Mesothelial cell of epicardium (in vitro differentiated cells): Measurements from ENCODE around the gene ZBTB7B. TPM values are rescaled to one million over a fixed set of nuclear protein-coding genes. Genes with fewer than 3 reads are reported as not detected.

Experiments used
- DNase-seq, 2 experiments: peaks; one replicate each; pipeline ENCODE4 v3.0.0; 2021; ENCODE audit warnings: low spot score in 2 of 2; ENCODE audit not compliant: unreplicated experiment in 2 of 2
- H3K27ac Mint-ChIP-seq: 2 replicates; pipeline ENCODE4 v1.8.0; 2021; ENCODE audit warnings: mixed read lengths
- H3K27me3 Mint-ChIP-seq: 2 replicates; pipeline ENCODE4 v1.8.0; 2021; ENCODE audit warnings: low read depth, mixed read lengths
- H3K36me3 Mint-ChIP-seq: 2 replicates; pipeline ENCODE4 v1.8.0; 2021; ENCODE audit warnings: mixed read lengths
- H3K4me1 Mint-ChIP-seq: 2 replicates; pipeline ENCODE4 v1.8.0; 2021; ENCODE audit warnings: mixed read lengths
- H3K4me3 Mint-ChIP-seq: 2 replicates; pipeline ENCODE4 v1.8.0; 2021; ENCODE audit warnings: mild to moderate bottlenecking, moderate library complexity, mixed read lengths
- H3K9me3 Mint-ChIP-seq: 2 replicates; pipeline ENCODE4 v1.8.0; 2021; ENCODE audit warnings: mixed read lengths
- total RNA-seq: library from RNA; stranded (reverse); gene quantifications from 3 replicates; pipeline ENCODE4 v1.2.1, GENCODE V29; 2021
- TF ChIP-seq, protein P1 (sequence below): fragments of 200-600 bp; sonication (generic); IDR thresholded peaks from one replicate; pipeline ENCODE4 v1.5.0; 2021; ENCODE audit warnings: antibody characterized with exemption; ENCODE audit not compliant: unreplicated experiment

Gene ZBTB7B
- total RNA-seq, 1 donor from 2014 or later, result 21.7 TPM

DNA sequence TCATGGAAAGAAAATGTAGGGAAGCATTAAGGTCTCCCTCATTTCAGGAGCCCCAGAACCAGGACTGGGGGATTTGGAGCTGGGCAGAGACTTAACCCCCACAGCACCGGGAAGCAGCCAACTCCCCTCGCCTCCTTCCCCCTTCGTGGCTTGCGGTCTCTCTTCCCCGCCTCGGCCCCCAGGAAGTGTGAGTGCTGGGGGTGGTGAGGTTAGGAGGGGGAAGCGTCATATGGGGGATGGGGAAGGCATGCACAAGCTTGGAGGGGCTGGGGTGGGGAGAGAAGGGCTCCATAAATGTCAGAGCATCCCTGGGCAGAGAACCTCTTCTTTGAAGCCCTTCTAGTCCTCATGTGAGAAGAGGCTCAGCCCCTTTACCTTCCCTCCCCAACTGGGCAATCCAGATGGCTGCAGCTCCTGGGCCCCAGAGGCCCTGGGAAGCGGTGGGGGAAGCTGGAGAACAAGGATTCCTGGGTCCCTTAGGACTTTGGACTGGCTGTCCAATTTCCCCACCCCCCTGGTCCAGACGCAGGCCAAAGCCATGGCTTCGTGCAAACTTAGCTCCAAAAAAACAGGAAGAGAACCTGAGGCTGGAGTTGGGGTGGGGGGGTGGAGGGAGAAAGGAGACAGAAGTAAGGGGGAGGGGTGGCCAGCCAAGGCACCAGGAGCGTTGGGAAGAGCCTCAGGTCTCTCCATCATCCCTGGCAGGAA is 7.8 kb downstream of the ZBTB7B start:
- Mint-ChIP-seq H3K27ac (no peak overlapping the region), H3K27me3 (no peaks in the 10 kb centered on the region), H3K4me1 (peaks cover 16% of the 10 kb centered on the region), H3K36me3 (no peaks in the 10 kb centered on the region), H3K4me3 (no peak overlapping the region), H3K9me3 (no peaks in the 10 kb centered on the region)
- DNase-seq, result no peak
- TF ChIP-seq, protein P1, sequence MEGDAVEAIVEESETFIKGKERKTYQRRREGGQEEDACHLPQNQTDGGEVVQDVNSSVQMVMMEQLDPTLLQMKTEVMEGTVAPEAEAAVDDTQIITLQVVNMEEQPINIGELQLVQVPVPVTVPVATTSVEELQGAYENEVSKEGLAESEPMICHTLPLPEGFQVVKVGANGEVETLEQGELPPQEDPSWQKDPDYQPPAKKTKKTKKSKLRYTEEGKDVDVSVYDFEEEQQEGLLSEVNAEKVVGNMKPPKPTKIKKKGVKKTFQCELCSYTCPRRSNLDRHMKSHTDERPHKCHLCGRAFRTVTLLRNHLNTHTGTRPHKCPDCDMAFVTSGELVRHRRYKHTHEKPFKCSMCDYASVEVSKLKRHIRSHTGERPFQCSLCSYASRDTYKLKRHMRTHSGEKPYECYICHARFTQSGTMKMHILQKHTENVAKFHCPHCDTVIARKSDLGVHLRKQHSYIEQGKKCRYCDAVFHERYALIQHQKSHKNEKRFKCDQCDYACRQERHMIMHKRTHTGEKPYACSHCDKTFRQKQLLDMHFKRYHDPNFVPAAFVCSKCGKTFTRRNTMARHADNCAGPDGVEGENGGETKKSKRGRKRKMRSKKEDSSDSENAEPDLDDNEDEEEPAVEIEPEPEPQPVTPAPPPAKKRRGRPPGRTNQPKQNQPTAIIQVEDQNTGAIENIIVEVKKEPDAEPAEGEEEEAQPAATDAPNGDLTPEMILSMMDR, result no peak

DNA sequence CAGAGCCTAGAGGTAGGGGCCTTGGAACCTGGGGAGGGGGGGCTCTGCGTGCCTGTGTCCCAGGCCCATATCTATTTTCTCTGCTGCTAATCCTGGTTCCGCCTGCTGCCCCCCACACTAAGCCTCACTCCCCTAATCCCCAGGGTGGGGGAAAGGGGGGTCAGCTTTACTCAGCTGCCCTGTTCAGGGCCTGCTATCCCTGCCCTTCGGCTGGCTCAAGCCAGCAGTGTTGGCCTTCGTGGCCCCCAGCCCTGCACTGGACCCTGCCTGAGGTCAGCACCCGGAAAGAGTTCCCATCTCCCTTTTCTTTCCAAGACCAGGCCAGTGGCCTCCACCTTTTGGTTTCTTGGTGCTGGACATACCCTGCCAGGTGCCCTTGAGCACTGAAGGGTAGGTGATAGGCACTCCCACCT is 8.4 kb downstream of the ZBTB7B start:
- DNase-seq, result no peak
- H3K27me3 Mint-ChIP-seq, result no peaks in the 10 kb centered on the region
- H3K36me3 Mint-ChIP-seq, result no peaks in the 10 kb centered on the region
- H3K9me3 Mint-ChIP-seq, result no peaks in the 10 kb centered on the region
- no peak overlapping the region for H3K4me3 Mint-ChIP-seq
- TF ChIP-seq, protein P1, result no peak
- no peak overlapping the region for H3K27ac Mint-ChIP-seq
- peaks cover 16% of the 10 kb centered on the region for H3K4me1 Mint-ChIP-seq

DNA sequence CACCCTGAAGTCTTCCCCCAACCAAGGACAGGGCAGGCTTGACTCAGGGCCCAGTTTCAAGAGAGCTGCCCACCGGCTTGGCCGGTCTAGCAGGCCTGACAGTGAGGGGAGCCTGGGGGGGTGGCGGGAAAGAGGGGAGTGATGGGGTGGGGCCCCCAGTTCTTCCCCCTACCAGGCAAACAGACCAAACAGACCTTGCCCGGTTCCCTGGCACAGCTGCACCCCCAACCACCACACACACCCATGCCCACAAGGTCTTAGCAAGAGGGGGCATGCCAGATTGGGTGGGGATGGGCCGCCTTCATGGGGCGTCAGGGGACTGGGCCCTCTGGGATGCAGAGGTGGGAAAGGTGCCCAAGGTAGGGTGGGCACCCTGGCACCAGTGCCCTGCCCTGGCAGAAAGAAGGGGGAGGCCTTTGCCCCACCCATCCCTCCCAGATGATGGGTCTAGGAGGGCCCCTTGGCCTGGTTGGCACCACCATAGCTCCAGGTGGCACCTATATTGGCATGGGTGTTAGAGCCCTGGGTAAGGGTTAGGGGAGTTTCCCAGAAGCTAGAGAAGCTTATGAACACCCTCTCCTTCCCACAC is 8.9 kb downstream of the ZBTB7B start:
- H3K36me3 Mint-ChIP-seq, result no peaks in the 10 kb centered on the region
- no peak overlapping the region for H3K4me3 Mint-ChIP-seq
- TF ChIP-seq, protein P1, result no peak
- peaks cover 16% of the 10 kb centered on the region for H3K4me1 Mint-ChIP-seq
- no peaks in the 10 kb centered on the region for H3K27me3 Mint-ChIP-seq
- no peak for DNase-seq
- no peak overlapping the region for H3K27ac Mint-ChIP-seq
- no peaks in the 10 kb centered on the region for H3K9me3 Mint-ChIP-seq

DNA sequence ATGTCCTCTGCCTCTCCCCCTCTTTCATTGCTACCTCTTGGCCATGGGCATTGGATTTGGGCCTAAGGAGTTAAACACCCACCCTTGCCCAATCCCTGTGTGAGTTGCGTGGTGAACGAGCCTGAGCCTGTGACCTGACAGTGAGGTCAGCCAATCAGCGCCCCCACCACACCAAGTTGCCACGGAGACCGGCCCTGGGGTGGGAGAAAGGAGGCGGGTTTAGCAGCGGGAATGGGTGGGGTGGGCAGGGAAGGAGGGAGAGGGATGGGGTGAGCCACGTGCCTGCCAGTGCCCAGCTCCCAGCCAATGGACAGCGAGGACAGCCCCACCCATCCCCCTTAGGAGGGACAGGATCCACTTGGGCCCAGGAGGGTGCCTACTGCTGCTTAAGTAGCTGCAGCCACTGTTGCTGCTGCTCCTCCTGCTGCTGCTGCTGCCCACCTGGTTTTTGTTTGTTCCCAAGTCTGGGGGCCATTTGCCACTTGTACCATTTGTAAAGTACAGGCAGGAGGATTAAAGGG is 9.5 kb downstream of the ZBTB7B start:
- TF ChIP-seq, protein P1, result no peak
- peaks cover 16% of the 10 kb centered on the region for H3K4me1 Mint-ChIP-seq
- no peak overlapping the region for H3K4me3 Mint-ChIP-seq
- no peaks in the 10 kb centered on the region for H3K9me3 Mint-ChIP-seq
- H3K27me3 Mint-ChIP-seq, result no peaks in the 10 kb centered on the region
- no peaks in the 10 kb centered on the region for H3K36me3 Mint-ChIP-seq
- no peak overlapping the region for H3K27ac Mint-ChIP-seq
- no peak for DNase-seq

DNA sequence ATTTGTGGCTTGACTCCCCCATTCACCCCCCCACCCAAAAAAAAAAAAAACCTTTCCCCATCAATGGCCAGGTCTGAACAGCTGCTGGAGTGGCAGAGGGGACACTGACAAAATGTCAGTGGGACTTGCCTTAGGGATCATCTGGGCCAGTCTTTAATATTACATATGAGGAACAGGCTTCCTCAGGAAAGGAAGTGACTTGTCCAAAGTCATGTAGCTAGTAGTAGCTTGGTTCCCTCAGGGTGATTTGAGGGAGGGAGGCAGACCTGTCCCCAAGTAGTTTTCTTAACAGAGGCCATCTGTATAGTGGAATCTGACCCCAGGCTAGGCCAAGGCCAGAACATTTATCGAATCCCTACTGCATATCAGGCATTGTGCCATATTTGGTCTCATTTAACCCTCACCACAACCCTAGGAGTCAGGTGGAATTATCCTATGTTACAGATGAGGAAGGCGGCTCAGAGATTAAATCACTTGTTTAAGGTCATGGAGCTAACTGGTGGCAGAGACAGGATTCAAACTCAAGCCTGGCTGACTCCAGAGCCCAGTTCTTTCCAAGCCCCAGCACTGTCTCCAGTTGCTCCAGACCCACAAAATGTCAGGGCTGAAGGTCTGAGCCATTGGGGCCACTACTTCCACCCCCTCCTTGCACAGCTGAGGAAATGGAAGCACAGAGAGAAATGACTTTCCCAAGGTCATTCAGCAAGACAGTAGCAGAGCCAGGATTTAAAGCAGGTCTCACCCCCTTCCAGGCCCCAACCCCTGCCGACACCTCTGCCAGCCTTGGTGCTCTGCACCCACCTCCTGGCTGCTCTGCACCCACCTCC is 10.4 kb downstream of the ZBTB7B start:
- no peaks in the 10 kb centered on the region for H3K27me3 Mint-ChIP-seq

More for the DNA sequence above, 10.4 kb downstream of the ZBTB7B start:
- Mint-ChIP-seq H3K4me1 (peaks cover 18% of the 10 kb centered on the region), H3K9me3 (no peaks in the 10 kb centered on the region), H3K4me3 (no peak overlapping the region), H3K27ac (no peak overlapping the region), H3K36me3 (no peaks in the 10 kb centered on the region)
- TF ChIP-seq, protein P1, result no peak
- DNase-seq, result no peak
